MCF 10A (cell line): ENCODE measurements around the gene TET1. TPM values are rescaled to one million over a fixed set of nuclear protein-coding genes. Genes with fewer than 3 reads are reported as not detected.
"Not testable (repeated sequence)": the region's sequence is repeated elsewhere in the genome, so short reads cannot be mapped to it uniquely, and the experiment has no call there.

Experiments
- BruUV-seq: library from RNA; stranded (reverse); fragments of 400-500 nt; replicated peaks from 2 replicates; lab custom pipeline; 2021; lab: Mats Ljungman, UMichigan
- CTCF ChIA-PET: fragments of 300-600 bp; sonication (Branson Sonifier 250); formaldehyde crosslinking; extraction: SDS; loops from one replicate; lab custom pipeline; 2021; ENCODE audit warnings: antibody characterized with exemption, inconsistent platforms; lab: Yijun Ruan, JAX
- POLR2A ChIA-PET: fragments of 300-600, 350-650 bp; sonication (Branson Sonifier 250); formaldehyde crosslinking; extraction: SDS; loops from one replicate; lab custom pipeline; 2020; ENCODE audit warnings: antibody characterized with exemption, inconsistent platforms; lab: Yijun Ruan, JAX
- DNase-seq: peaks from one replicate; pipeline ENCODE4 v3.0.0-alpha.2; 2018; ENCODE audit not compliant: unreplicated experiment
- H3K27ac Mint-ChIP-seq: one replicate; pipeline ENCODE4 v1.8.0; 2022; ENCODE audit warnings: mild to moderate bottlenecking, low read depth, mixed read lengths; ENCODE audit not compliant: unreplicated experiment
- H3K27me3 Mint-ChIP-seq: one replicate; pipeline ENCODE4 v1.8.0; 2022; ENCODE audit warnings: mixed read lengths; ENCODE audit not compliant: insufficient read depth, unreplicated experiment
- H3K36me3 Mint-ChIP-seq: one replicate; pipeline ENCODE4 v1.8.0; 2022; ENCODE audit warnings: mild to moderate bottlenecking, moderate library complexity, mixed read lengths; ENCODE audit not compliant: insufficient read depth, unreplicated experiment
- H3K4me1 Mint-ChIP-seq: one replicate; pipeline ENCODE4 v1.8.0; 2022; ENCODE audit warnings: mixed read lengths; ENCODE audit not compliant: insufficient read depth, unreplicated experiment
- H3K4me3 Mint-ChIP-seq: one replicate; pipeline ENCODE4 v1.8.0; 2022; ENCODE audit warnings: mild to moderate bottlenecking, moderate library complexity, mixed read lengths; ENCODE audit not compliant: unreplicated experiment
- H3K9me3 Mint-ChIP-seq: one replicate; pipeline ENCODE4 v1.8.0; 2022; ENCODE audit warnings: mixed read lengths; ENCODE audit not compliant: unreplicated experiment
- CTCF ChIP-seq: fragments of 200-600 bp; IDR thresholded peaks from one replicate; pipeline ENCODE4 v1.8.0; 2022; ENCODE audit warnings: antibody characterized with exemption, mild to moderate bottlenecking; ENCODE audit not compliant: unreplicated experiment
- intact Hi-C: fragments of 100-400 bp; cut with micrococcal nuclease; formaldehyde crosslinking; loops from 2 replicates; pipeline ENCODE4 v1.14.1; 2022
- total RNA-seq: library from RNA; stranded (reverse); gene quantifications from 2 replicates; pipeline ENCODE4 v1.2.3, GENCODE V29; 2022

The TET1 gene
- total RNA-seq, 1 experiment from 2014 or later: 0.05 TPM

GRCh38 chr10:68700197-68700596 lies 140.1 kb downstream of the TET1 start:
- no peak for DNase-seq
- no peak overlapping the region for H3K4me3 Mint-ChIP-seq
- H3K4me1 Mint-ChIP-seq: no peaks in the 10 kb centered on the region
- no peak overlapping the region for H3K27ac Mint-ChIP-seq
- no TSS peak for BruUV-seq
- no peaks in the 10 kb centered on the region for H3K27me3 Mint-ChIP-seq
- H3K9me3 Mint-ChIP-seq: no peaks in the 10 kb centered on the region
- POLR2A ChIA-PET: interaction anchor here (0.6 to 1.4 kb wide), 2 partner anchors 21 to 149 kb away, joined by 4 to 5 read pairs; partner anchors contain the start of gene CCAR1
- no peak for TF ChIP-seq CTCF
- no peaks in the 10 kb centered on the region for H3K36me3 Mint-ChIP-seq
- intact Hi-C loops: no loop called here
- CTCF ChIA-PET: interaction anchor here (0.8 to 1.0 kb wide), 2 partner anchors 12 to 37 kb away, joined by 3 read pairs; no protein-coding TSS in a partner anchor

- DNase-seq: no peak
- TF ChIP-seq CTCF: no peak
- H3K4me3 Mint-ChIP-seq: no peak overlapping the region
- H3K27me3 Mint-ChIP-seq: no peaks in the 10 kb centered on the region
- H3K27ac Mint-ChIP-seq: no peak overlapping the region
- no TSS peak for BruUV-seq
- POLR2A ChIA-PET: interaction anchor here (0.6 kb wide), 2 partner anchors 421 to 582 kb away, joined by 3 read pairs; no protein-coding TSS in a partner anchor
- H3K4me1 Mint-ChIP-seq: no peaks in the 10 kb centered on the region
- H3K9me3 Mint-ChIP-seq: no peaks in the 10 kb centered on the region
- intact Hi-C loops: no loop called here
- no peaks in the 10 kb centered on the region for H3K36me3 Mint-ChIP-seq
- CTCF ChIA-PET: no interaction called here
These were observed 145.4 kb downstream of the TET1 start for GRCh38 chr10:68705548-68705947.

- H3K36me3 Mint-ChIP-seq, H3K27me3 Mint-ChIP-seq, H3K27ac Mint-ChIP-seq, intact Hi-C loops, DNase-seq, BruUV-seq, H3K4me3 Mint-ChIP-seq, H3K4me1 Mint-ChIP-seq, H3K9me3 Mint-ChIP-seq: not testable (repeated sequence)
- ChIA-PET CTCF (interaction anchor here (0.6 kb wide), 1 partner anchor 302 kb away, joined by 3 read pairs; no protein-coding TSS in a partner anchor), POLR2A (interaction anchor here (0.7 kb wide), 1 partner anchor 12 kb away, joined by 3 read pairs; no protein-coding TSS in a partner anchor)
These were observed 148.8 kb downstream of the TET1 start for GRCh38 chr10:68708987-68709386.

GRCh38 chr10:68713065-68713464 lies 152.9 kb downstream of the TET1 start:
- H3K36me3 Mint-ChIP-seq, H3K4me1 Mint-ChIP-seq, intact Hi-C loops, DNase-seq, H3K27ac Mint-ChIP-seq, H3K4me3 Mint-ChIP-seq, POLR2A ChIA-PET, BruUV-seq, H3K27me3 Mint-ChIP-seq, H3K9me3 Mint-ChIP-seq: not testable (repeated sequence)
- CTCF ChIA-PET: interaction anchor here (0.7 kb wide), 1 partner anchor 581 kb away, joined by 5 read pairs; no protein-coding TSS in a partner anchor

- Mint-ChIP-seq H3K27me3 (no peaks in the 10 kb centered on the region), H3K36me3 (peaks cover 17% of the 10 kb centered on the region), H3K27ac (no peak overlapping the region), H3K9me3 (no peaks in the 10 kb centered on the region), H3K4me3 (no peak overlapping the region), H3K4me1 (peaks cover 6% of the 10 kb centered on the region)
- POLR2A ChIA-PET: no interaction called here
- intact Hi-C loops: no loop called here
- CTCF ChIA-PET: interaction anchor here (0.6 kb wide), 1 partner anchor 137 kb away, joined by 3 read pairs; no protein-coding TSS in a partner anchor
- no TSS peak for BruUV-seq
- no peak for DNase-seq
- no peak for TF ChIP-seq CTCF
These were observed 157.3 kb downstream of the TET1 start for GRCh38 chr10:68717435-68717834.
